GM13977 (cell line): ENCODE results near the gene UNC50.

Experiments
- DNase-seq: peaks from one replicate; pipeline ENCODE4 v3.0.0; 2012; ENCODE audit warnings: low spot score
- CTCF ChIP-seq: IDR thresholded peaks from 2 replicates; pipeline ENCODE4 v1.5.1; 2012; ENCODE audit warnings: mild to moderate bottlenecking, control low read depth; ENCODE audit not compliant: insufficient read depth; ENCODE audit errors: extremely low read depth, missing control alignments
- in situ Hi-C: fragments of 300-500 bp; cut with MboI; formaldehyde crosslinking; loops from one replicate; pipeline ENCODE4 v1.12.0; 2022; ENCODE audit warnings: low sequenced_read_pairs, low pct_unique_long_range_greater_than_20kb, mixed read lengths, inconsistent platforms; ENCODE audit not compliant: unreplicated experiment

The UNC50 gene

DNA sequence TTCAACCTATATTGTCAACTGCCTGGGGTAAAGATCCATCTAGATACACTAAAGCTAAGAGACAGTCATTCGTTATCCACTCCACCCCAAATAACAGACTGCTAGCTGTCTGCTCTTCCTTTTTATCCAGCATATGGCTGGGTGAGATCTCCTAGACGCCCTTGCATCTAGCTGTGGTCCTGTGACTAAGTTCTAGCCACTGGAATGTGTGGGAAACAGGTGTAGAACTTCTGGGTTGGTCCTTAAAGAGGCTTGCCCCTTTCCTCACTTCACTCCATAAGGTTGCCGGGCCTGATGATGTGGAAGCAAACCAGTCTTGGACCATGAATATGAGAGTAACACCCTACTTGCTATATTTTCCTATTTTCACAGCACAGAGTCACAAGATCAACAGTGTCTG lies 3.3 kb upstream of the UNC50 start:
- TF ChIP-seq CTCF: no peak
- DNase-seq: no peak
- in situ Hi-C loops: no loop called here

DNA sequence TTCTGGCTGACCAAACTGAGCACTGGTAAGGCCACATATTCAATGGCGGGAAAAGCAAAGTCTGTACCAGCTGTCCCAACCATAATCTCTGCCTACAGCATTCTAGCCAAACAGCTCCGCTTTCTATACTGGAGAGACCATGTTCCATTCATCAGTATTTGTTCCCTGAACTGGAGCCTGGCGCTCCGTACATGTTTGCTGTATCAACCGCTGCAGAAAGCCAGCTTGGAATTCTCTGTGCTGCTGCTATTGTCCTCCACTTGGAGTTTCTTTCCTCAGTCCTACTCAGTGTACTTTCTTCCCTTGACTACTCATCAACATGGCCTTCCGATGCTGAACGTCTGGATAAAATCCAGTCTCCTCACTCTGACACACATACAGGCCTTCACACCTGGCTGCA lies 2.0 kb upstream of the UNC50 start:
- in situ Hi-C loops: no loop called here
- TF ChIP-seq CTCF: no peak
- DNase-seq: no peak

DNA sequence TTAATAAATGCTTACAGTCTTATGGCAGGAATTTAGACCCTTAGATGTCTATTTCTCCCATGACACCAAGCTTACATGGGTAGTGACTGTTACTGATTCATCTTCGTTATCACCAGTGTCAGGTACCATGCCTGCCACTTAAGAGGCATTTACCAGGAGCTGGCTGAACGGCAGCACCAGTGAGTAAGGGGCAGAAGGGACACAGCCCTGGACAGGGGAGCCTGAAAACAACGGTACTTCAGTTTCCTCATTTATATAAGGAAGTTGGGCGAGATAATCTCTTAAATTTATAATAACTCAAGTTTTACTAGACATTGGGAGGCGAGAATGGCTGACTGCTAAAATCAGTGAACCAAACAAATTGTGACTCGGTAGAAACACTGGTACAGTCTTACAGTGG lies 1.3 kb upstream of the UNC50 start:
- DNase-seq: no peak
- TF ChIP-seq CTCF: no peak
- in situ Hi-C loops: no loop called here

GRCh38 chr2:98607741-98608115 lies 661 bp upstream of the UNC50 start:
- in situ Hi-C loops: no loop called here
- no peak for TF ChIP-seq CTCF
- DNase-seq: peak; percentile 25

GRCh38 chr2:98608962-98609604 lies 694 bp downstream of the UNC50 start:
- peak; percentile 38 for DNase-seq
- TF ChIP-seq CTCF: no peak
- in situ Hi-C loops: no loop called here

- no peak for TF ChIP-seq CTCF
- no peak for DNase-seq
- in situ Hi-C loops: no loop called here
These were observed 5.8 kb downstream of the UNC50 start for GRCh38 chr2:98614024-98614739.
